PC-9 (cell line): ENCODE measurements around the gene MID2. TPM values are rescaled to one million over a fixed set of nuclear protein-coding genes. Genes with fewer than 3 reads are reported as not detected.

Source experiments
- BruUV-seq: library from RNA; stranded (reverse); fragments of 400-500 nt; replicated peaks from 2 replicates; lab custom pipeline; 2021; lab: Mats Ljungman, UMichigan
- CTCF ChIA-PET: fragments of 300-600 bp; sonication (Branson Sonifier 250); formaldehyde crosslinking; loops from one replicate; lab custom pipeline; 2022; ENCODE audit warnings: antibody characterized with exemption; lab: Charles Lee
- POLR2A ChIA-PET: fragments of 300-600 bp; sonication (Branson Sonifier 250); formaldehyde crosslinking; loops from one replicate; lab custom pipeline; 2022; ENCODE audit warnings: antibody characterized with exemption; ENCODE audit not compliant: unreplicated experiment; lab: Charles Lee
- DNase-seq, 2 experiments: peaks; one replicate each; pipeline versions ENCODE4 v3.0.0 to v3.0.0-alpha.2; 2015 to 2022; ENCODE audit warnings: mixed read lengths in 1 of 2
- H2AFZ ChIP-seq: fragments of 200-600 bp; sonication (generic); 2 replicates; pipeline ENCODE4 v1.8.1; 2017; ENCODE audit warnings: antibody characterized with exemption
- H3F3A ChIP-seq: fragments of 200-600 bp; sonication (generic); 2 replicates; pipeline ENCODE4 v1.8.1; 2017; ENCODE audit warnings: antibody characterized with exemption, mild to moderate bottlenecking, low read depth; ENCODE audit not compliant: insufficient read depth
- H3K27ac ChIP-seq: fragments of 200-600 bp; sonication (generic); 2 replicates; pipeline ENCODE4 v1.6.1; 2016; ENCODE audit warnings: mixed run types
- H3K27me3 ChIP-seq: fragments of 200-600 bp; sonication (generic); 2 replicates; pipeline ENCODE4 v1.6.1; 2016; ENCODE audit warnings: low read depth, mixed run types; ENCODE audit not compliant: insufficient read depth
- H3K36me3 ChIP-seq: fragments of 200-600 bp; sonication (generic); 2 replicates; pipeline ENCODE4 v1.6.1; 2016; ENCODE audit warnings: low read depth, mixed run types
- H3K4me1 ChIP-seq: fragments of 200-600 bp; sonication (generic); replicated peaks from 2 replicates; pipeline ENCODE4 v1.6.1; 2016; ENCODE audit warnings: mixed run types; ENCODE audit not compliant: insufficient read depth
- H3K4me2 ChIP-seq: fragments of 200-600 bp; sonication (generic); 2 replicates; pipeline ENCODE4 v1.6.1; 2017; ENCODE audit warnings: mixed run types
- H3K4me3 ChIP-seq: fragments of 200-600 bp; sonication (generic); 2 replicates; pipeline ENCODE4 v1.6.1; 2016; ENCODE audit warnings: mixed run types
- H3K79me2 ChIP-seq: fragments of 200-600 bp; sonication (generic); 2 replicates; pipeline ENCODE4 v1.6.1; 2017; ENCODE audit warnings: low read depth, mixed run types
- H3K9me2 ChIP-seq: fragments of 200-600 bp; sonication (generic); 2 replicates; pipeline ENCODE4 v1.8.1; 2017; ENCODE audit warnings: mild to moderate bottlenecking; ENCODE audit not compliant: insufficient read depth
- H3K9me3 ChIP-seq: fragments of 200-600 bp; sonication (generic); 2 replicates; pipeline ENCODE4 v1.8.1; 2016; ENCODE audit warnings: low read depth; ENCODE audit not compliant: insufficient read depth
- H4K20me1 ChIP-seq: fragments of 200-600 bp; sonication (generic); 2 replicates; pipeline ENCODE4 v1.8.1; 2017; ENCODE audit not compliant: insufficient read depth
- EZH2 ChIP-seq: fragments of 200-600 bp; sonication (generic); IDR thresholded peaks from 2 replicates; pipeline ENCODE4 v1.8.0; 2017; ENCODE audit warnings: antibody characterized with exemption, low read depth
- intact Hi-C: fragments of 100-400 bp; cut with micrococcal nuclease; formaldehyde crosslinking; loops from one replicate; pipeline ENCODE4 v1.10.0; 2022; ENCODE audit not compliant: unreplicated experiment
- total RNA-seq: library from RNA; stranded (reverse); gene quantifications from 2 replicates; pipeline ENCODE4 v1.2.3, GENCODE V29; 2021
- TF ChIP-seq, protein P1 (sequence below): fragments of 200-600 bp; sonication (generic); conservative IDR thresholded peaks from 2 replicates; pipeline ENCODE4 v1.6.1; 2017; ENCODE audit warnings: mixed run types, antibody characterized with exemption, mild to moderate bottlenecking, moderate library complexity

MID2 gene
- total RNA-seq, 1 experiment from 2014 or later, result 1.0 TPM

DNA sequence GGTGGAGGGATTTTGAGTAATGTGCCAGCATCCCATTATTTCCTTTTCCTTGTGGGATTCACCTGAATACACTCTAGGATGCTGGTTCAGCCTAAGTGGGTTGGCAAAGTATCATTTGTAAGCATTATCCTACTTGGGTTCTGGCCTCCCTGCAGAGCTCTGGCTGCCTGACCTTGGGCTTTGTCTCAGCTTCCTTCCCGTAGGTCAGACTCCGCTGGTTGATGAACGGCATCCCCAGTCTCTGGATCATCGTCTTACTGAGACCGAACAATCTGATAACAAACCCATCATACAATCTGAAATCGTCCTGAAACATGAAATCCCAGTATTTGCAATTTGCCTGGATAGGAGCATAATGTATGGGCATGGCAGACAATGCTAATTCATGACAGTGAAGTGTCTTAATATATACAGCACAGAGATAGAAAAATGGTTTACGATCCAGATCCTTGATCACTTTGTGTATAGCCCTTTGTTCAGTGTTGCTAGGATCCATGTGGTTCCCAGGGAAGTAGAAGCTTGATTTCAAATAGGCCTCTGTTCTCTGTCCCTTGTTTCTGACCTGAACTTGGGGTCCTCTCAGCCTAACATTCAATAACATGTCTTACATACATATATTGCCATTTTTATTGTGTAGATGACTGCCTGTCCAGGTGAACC lies 5.5 kb downstream of the MID2 start:
- no peaks in the 10 kb centered on the region for H3K79me2 ChIP-seq
- H2AFZ ChIP-seq, result no peak overlapping the region
- no peaks in the 10 kb centered on the region for H3F3A ChIP-seq
- H3K9me2 ChIP-seq, result no peaks in the 10 kb centered on the region
- no TSS peak for BruUV-seq
- TF ChIP-seq, protein P1, sequence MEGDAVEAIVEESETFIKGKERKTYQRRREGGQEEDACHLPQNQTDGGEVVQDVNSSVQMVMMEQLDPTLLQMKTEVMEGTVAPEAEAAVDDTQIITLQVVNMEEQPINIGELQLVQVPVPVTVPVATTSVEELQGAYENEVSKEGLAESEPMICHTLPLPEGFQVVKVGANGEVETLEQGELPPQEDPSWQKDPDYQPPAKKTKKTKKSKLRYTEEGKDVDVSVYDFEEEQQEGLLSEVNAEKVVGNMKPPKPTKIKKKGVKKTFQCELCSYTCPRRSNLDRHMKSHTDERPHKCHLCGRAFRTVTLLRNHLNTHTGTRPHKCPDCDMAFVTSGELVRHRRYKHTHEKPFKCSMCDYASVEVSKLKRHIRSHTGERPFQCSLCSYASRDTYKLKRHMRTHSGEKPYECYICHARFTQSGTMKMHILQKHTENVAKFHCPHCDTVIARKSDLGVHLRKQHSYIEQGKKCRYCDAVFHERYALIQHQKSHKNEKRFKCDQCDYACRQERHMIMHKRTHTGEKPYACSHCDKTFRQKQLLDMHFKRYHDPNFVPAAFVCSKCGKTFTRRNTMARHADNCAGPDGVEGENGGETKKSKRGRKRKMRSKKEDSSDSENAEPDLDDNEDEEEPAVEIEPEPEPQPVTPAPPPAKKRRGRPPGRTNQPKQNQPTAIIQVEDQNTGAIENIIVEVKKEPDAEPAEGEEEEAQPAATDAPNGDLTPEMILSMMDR, result no peak
- no peak for TF ChIP-seq EZH2
- H3K4me1 ChIP-seq, result peaks cover 5% of the 10 kb centered on the region; the same call in 1 of the 2 replicates
- no peak for DNase-seq
- intact Hi-C loops, result no loop called here
- POLR2A ChIA-PET, result no interaction called here
- H4K20me1 ChIP-seq, result no peaks in the 10 kb centered on the region
- no peaks in the 10 kb centered on the region for H3K9me3 ChIP-seq
- H3K36me3 ChIP-seq, result no peaks in the 10 kb centered on the region
- no peaks in the 10 kb centered on the region for H3K27me3 ChIP-seq
- CTCF ChIA-PET, result no interaction called here
- H3K4me3 ChIP-seq, result no peak overlapping the region
- no peak overlapping the region for H3K27ac ChIP-seq
- H3K4me2 ChIP-seq, result no peak overlapping the region

DNA sequence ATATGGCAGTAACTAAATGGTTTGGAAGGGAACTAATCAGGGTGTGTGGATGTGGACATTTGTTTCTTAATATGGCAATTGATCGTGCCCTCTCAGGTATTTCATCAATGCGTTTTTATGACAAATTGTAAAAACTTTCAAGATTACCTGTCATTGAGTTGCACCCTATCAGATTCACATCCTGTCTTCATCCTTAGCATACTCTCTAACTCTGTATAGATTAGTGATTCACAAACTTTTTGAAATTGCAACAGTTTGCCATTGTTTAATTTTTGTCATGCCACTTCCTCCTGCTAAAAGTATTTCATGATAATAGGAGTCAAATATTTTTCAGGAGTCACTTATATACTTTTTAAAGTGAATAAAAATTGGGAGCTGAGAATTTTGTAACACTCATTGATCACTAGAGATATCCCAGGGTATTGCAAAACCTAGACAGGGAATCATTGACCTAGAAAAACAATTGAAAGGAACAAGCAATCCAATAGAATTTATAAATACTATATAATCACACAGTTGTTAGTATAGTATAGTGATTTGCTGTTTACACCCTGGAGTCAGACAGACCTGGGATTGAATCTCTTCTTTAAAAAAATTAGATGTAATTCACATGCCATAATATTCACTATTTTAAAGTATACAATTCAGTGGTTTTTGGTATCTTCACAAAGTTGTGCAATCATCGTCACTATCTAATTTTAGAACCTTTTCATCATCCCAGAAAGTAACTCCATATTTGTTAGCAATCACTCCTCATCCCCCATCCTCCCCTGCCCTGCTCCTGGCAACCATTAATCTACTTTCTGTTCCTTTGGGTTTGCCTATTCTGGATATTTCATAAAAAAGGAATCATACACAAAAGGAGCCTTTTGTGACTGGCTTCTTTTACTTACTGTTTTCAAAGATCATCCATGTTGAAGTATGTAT lies 8.9 kb downstream of the MID2 start:
- Histone ChIP-seq H3K27me3 (no peaks in the 10 kb centered on the region), H3K27ac (no peak overlapping the region), H3F3A (no peaks in the 10 kb centered on the region), H4K20me1 (no peaks in the 10 kb centered on the region), H2AFZ (no peak overlapping the region), H3K9me3 (no peaks in the 10 kb centered on the region), H3K36me3 (no peaks in the 10 kb centered on the region), H3K9me2 (no peaks in the 10 kb centered on the region), H3K4me3 (no peak overlapping the region), H3K4me1 (no peaks in the 10 kb centered on the region; the same call in 1 of the 2 replicates), H3K4me2 (no peak overlapping the region), H3K79me2 (no peaks in the 10 kb centered on the region)
- intact Hi-C loops, result no loop called here
- TF ChIP-seq, protein P1, result no peak
- TF ChIP-seq EZH2, result no peak
- CTCF ChIA-PET, result no interaction called here
- no TSS peak for BruUV-seq
- POLR2A ChIA-PET, result no interaction called here
- DNase-seq, result peak in 1 of 2 experiments; percentile 36

DNA sequence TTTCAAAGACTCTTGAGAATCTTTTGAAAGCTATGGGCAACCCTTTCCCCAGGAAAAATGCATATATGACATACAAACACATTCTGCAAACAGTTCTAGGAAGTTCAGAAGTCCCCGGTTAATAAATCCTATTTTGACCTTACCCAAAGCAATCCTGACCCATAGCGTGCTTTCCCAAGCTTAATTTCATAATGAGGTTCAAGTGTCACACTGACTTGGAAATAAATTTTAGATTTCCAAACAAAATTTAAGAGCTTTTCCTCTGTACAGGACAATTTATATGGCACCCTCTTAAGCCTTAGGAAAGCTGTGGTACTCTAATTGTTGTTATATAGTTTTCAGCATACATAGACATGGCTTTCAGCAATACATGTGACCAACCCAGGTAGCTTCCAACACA lies 11.3 kb downstream of the MID2 start:
- H2AFZ ChIP-seq, result no peak overlapping the region
- no peaks in the 10 kb centered on the region for H4K20me1 ChIP-seq
- no peak for DNase-seq
- no peak overlapping the region for H3K4me2 ChIP-seq
- TF ChIP-seq, protein P1, result no peak
- no peak for TF ChIP-seq EZH2
- CTCF ChIA-PET, result no interaction called here
- H3K27me3 ChIP-seq, result no peaks in the 10 kb centered on the region
- intact Hi-C loops, result no loop called here
- no peaks in the 10 kb centered on the region for H3F3A ChIP-seq
- no peak overlapping the region for H3K4me3 ChIP-seq
- no peak overlapping the region for H3K27ac ChIP-seq
- POLR2A ChIA-PET, result no interaction called here
- H3K4me1 ChIP-seq, result no peaks in the 10 kb centered on the region; the same call in 1 of the 2 replicates
- no peaks in the 10 kb centered on the region for H3K9me2 ChIP-seq
- no peaks in the 10 kb centered on the region for H3K9me3 ChIP-seq
- no peaks in the 10 kb centered on the region for H3K36me3 ChIP-seq
- no TSS peak for BruUV-seq
- H3K79me2 ChIP-seq, result no peaks in the 10 kb centered on the region
